Eye (tissue), 1 donor: ENCODE measurements around the gene PDLIM3.

Experiments
- DNase-seq: peaks from one replicate; pipeline ENCODE4 v3.0.0-alpha.2; 2015

PDLIM3 gene

DNA sequence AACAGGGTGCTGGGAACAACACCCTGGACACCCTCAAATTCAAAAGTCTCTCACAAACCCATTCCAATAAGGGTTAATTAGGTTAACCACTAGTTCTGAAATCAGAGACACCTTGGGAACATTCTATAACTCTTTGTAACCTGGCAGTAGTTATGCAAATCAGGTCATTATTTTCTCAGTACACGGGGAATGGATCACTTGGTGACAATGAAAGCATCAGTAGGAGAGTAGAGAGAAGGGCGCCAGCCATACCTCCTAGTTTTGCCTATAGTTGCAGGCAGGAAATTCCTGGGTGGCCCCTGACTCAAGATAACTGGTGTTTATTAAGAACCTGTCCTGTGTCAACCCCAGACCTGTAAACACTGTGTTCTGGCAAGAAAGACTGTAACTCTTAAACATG lies 66.3 kb downstream of the PDLIM3 start:
- no peak for DNase-seq

DNA sequence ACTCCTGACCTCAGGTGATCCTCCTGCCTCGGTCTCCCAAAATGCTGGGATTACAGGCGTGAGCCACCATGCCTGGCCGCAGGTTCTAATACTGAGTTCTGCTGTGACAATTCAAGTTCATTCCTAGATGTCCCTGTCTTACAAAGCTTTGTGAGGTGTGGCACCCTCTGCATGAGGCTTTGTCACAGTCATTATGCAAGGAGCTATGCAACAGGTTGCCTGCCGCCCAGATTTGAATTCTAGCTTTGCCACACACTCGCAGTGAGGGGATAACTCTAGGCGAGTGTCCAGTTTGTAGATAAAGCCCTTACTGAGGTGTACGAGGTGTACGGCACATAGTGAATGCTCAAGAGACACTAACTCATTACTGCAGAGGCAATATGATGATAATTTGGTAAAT lies 67.3 kb downstream of the PDLIM3 start:
- DNase-seq = no peak

DNA sequence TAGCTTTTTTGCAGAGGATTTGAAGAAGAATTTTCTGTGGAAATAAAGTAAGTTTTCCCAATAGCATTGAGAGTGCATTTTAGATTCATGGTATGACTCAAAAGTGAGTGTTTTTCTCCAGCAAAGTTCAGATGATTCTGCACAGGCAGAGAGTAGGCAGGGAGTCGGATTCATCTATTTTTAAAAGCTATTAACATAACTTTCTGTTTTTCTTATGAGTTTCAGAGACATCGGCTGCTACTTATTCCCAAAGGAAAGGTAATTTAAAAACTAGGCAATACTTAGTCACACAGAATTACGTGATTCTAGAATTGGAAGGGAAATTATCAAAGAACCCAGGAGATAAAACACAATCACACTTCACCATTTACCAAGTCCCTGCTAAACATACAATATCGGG lies 68.2 kb downstream of the PDLIM3 start:
- DNase-seq = no peak

DNA sequence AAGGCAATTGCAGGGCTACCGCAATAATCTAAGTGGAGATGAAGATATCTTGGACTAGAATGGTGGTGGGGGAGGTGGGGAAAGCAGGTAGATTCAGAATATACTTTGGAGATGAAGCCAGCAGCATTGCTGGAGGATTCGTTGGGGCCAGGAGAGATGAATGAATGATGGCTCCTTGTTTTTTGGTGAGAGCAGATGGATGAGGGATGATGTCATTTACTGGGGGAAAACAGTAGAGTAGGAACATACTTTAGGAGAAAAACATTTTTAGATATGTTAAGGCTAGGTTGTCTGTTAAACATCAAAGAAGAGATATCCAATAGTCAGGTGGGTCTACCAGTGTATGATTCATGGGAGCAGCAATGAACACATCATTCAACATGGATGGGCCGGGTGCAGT lies 69.6 kb downstream of the PDLIM3 start:
- DNase-seq = no peak

DNA sequence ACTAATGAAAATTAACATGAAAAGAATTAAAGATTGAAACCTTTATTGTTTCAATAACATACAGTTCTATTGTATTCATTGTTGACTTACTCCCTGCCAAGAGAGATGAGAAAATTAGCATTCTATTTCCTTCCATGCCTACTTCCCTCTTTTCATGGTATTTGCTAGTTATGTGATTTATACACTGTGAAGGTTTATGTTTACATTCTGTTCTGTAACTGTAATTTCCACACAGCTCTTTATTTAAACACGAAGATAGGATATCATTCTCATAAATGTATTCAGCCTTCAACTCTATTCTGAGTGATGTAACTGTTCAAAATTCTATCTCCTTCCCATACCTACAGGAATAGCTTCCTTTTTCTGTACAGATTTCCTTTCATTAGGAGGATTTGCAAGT lies 70.4 kb downstream of the PDLIM3 start:
- DNase-seq = no peak

DNA sequence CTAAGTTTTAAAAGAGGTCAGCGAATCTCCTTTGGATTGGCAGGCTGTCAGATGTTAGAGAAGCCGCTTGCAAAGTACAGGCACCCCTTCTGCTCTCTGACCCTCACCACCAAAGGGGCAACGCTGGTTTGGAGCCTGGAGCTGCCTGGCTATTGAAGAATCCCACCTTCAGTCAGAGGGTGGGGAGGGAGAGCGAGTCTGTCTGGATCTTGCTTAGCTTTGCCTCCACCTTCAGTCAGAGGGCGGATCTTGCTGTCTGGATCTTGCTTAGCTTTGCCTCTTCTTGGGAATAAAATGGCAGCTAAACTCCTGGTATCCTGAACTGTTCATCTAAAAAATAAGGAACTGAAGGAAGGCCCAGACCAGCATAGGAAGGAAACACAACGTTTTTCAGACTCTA lies 71.1 kb downstream of the PDLIM3 start:
- no peak for DNase-seq

DNA sequence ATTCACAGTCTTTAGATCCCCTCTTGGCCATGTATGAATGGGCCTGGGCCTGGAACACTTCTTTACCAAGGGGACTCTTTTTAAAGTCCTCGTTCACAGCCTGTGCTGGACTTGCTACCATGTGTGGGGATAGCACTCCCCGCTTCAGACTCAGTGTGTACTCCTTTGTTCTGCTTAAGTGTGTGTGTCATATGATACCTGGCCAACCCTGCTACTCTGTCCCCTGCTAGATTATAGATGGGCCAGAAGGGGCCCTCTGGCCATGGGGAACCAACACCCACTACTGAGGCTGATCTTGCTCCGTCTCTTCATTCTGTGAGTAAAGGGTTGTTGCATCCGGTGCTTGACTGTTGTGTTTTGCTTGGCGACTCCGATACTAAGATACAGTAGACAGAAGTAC lies 71.8 kb downstream of the PDLIM3 start:
- DNase-seq = no peak

DNA sequence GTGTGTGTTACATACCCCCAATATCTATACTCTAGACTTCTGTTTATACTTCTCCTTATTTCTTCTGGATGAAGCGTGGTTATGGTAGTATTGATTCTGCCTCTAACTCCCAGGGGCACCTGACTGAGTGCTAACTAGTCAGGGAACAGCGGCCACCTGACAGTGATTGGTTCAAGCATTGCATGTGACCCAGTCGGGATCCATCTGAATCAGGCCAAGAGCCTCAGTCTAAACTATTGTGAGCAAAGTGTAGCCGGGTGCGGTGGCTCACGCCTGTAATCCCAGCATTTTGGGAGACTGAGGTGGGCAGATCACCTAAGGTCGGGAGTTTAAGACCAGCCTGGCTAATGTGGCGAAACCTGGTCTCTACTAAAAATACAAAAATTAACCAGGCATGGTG lies 73.7 kb downstream of the PDLIM3 start:
- DNase-seq = no peak

DNA sequence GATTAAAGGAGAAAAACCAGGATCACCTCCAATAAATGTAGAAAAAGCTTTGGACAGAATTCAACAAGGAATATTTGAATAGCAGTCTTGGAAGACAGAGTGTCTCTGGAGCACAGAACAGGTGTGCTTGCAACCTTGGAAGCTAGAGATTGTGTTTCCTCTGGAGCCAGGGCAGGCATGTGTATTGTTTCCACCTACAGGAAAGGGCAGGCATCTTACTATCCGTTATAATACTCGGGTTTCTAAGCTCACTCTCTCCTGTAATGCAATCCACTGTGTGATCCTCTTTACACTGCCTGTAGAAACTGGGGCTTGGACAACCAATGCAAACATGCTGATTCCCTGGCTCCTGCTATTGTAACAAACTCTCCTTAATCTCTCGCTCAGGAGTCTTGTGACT lies 78.2 kb downstream of the PDLIM3 start:
- no peak for DNase-seq

DNA sequence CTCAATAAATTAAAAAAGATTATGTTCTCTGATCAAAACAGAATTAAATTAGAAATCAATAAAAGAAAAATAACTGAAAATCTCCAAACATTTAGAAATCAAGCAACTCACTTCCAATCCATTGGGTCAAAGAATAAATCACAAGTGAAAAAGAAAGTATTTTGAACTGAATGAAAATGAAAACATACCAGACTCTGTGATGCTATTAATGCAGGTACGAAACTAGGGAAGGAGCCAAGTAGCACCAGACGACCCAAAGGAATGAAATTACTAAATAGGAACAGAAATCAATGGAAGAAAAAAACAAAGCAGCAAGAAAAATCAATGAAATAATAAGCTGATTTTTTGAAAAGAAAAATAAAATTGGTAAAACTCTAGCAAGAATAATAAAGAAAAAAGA lies 79.2 kb downstream of the PDLIM3 start:
- DNase-seq = no peak
